HG03460 (cell line): ENCODE measurements around the gene CHD6.

ENCODE experiments used
- ATAC-seq: cut with Tn5 transposase; IDR thresholded peaks from one replicate; pipeline ENCODE4 v1.9.1; 2021; ENCODE audit not compliant: unreplicated experiment

Gene CHD6

GRCh38 chr20:41371371-41371770, 246.8 kb downstream of the CHD6 start:
- ATAC-seq, result no peak

GRCh38 chr20:41370176-41370575, 248.0 kb downstream of the CHD6 start:
- no peak for ATAC-seq

GRCh38 chr20:41369673-41370072, 248.5 kb downstream of the CHD6 start:
- no peak for ATAC-seq

- no peak for ATAC-seq
Observed at GRCh38 chr20:41367956-41368355, 250.2 kb downstream of the CHD6 start.

GRCh38 chr20:41367393-41367695, 250.8 kb downstream of the CHD6 start:
- ATAC-seq, result no peak

GRCh38 chr20:41366546-41367392, 251.4 kb downstream of the CHD6 start, which contains the start of gene EMILIN3:
EMILIN3 (minus strand) TSS chr20:41366818; CDS start chr20:41366634, 184 bp downstream.
- no peak for ATAC-seq

GRCh38 chr20:41365777-41366545, 252.2 kb downstream of the CHD6 start:
- no peak for ATAC-seq

GRCh38 chr20:41364967-41365765, 253.0 kb downstream of the CHD6 start:
- no peak for ATAC-seq

GRCh38 chr20:41364236-41364855, 253.8 kb downstream of the CHD6 start:
- ATAC-seq, result no peak

- no peak for ATAC-seq
Observed at GRCh38 chr20:41363601-41364000, 254.6 kb downstream of the CHD6 start.

GRCh38 chr20:41362748-41363140, 255.4 kb downstream of the CHD6 start:
- ATAC-seq, result no peak

GRCh38 chr20:41361757-41362747, 256.1 kb downstream of the CHD6 start:
- ATAC-seq, result no peak

GRCh38 chr20:41360831-41361756, 257.1 kb downstream of the CHD6 start:
- no peak for ATAC-seq

GRCh38 chr20:41359541-41360011, 258.6 kb downstream of the CHD6 start:
- ATAC-seq, result no peak

- ATAC-seq, result no peak
Observed at GRCh38 chr20:41358717-41359116, 259.5 kb downstream of the CHD6 start.

GRCh38 chr20:41358230-41358629, 259.9 kb downstream of the CHD6 start:
- no peak for ATAC-seq

- no peak for ATAC-seq
Observed at GRCh38 chr20:41357424-41358163, 260.6 kb downstream of the CHD6 start.

- ATAC-seq, result no peak
Observed at GRCh38 chr20:41356951-41357350, 261.2 kb downstream of the CHD6 start.
